ENCODE data around the gene PLET1.

PLET1 gene

DNA sequence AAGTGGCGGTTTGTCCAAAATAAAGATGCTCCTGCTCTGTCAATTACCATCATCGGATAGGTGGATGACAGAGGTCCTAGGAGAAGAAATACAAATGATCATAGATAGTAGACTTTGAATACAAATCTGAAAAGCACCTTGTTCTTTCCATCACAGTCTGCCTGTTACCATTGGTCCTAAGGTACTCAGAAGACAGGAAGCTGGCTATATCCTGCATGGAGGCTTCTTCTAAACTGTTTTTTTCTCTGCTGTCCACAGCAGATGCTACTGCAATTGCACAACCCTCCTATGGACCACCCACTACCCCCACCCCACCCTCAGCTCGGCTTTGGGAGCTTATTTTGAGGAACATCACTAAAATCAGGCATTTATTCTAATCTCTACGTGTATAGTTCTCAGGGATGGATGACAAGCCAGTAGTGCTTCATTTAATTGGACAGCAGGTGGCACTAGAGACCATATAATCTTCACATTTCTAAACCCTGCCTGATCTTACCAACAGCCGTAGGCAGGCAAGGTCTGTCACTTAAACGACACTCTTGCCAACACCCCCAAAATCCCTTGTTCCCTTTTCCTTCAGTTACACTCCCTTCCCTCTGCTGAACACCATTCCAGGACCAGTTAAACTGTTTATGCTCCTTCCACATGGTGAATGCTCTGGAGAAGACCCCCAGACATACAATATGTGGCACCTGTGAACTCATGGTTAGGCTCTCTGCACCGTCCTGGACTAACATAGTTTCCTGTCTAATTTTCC lies 41.0 kb downstream of the PLET1 start:
- Histone ChIP-seq H3K36me3 (ENCODE audit: control insufficient read depth in 1 of 2, insufficient read depth in 2 of 2, low read length in 2 of 2) (no peaks in the 10 kb centered on the region), H3K4me1 (ENCODE audit: control insufficient read depth in 1 of 2, insufficient read depth in 2 of 2, low read length in 2 of 2) (no peaks in the 10 kb centered on the region), H3K27me3 (ENCODE audit: control insufficient read depth in 1 of 2, insufficient read depth in 2 of 2, low read length in 2 of 2) (no peaks in the 10 kb centered on the region), H3K4me3 (ENCODE audit: low read depth in 1 of 2, low read length in 2 of 2) (no peak overlapping the region), H3K27ac (ENCODE audit: low read depth, low read length) (no peak overlapping the region), H3K9ac (ENCODE audit: low read depth in 1 of 2, low read length in 2 of 2) (no peak overlapping the region), H3K9me3 (ENCODE audit: control insufficient read depth in 1 of 2, low read length in 2 of 2) (no peaks in the 10 kb centered on the region)

DNA sequence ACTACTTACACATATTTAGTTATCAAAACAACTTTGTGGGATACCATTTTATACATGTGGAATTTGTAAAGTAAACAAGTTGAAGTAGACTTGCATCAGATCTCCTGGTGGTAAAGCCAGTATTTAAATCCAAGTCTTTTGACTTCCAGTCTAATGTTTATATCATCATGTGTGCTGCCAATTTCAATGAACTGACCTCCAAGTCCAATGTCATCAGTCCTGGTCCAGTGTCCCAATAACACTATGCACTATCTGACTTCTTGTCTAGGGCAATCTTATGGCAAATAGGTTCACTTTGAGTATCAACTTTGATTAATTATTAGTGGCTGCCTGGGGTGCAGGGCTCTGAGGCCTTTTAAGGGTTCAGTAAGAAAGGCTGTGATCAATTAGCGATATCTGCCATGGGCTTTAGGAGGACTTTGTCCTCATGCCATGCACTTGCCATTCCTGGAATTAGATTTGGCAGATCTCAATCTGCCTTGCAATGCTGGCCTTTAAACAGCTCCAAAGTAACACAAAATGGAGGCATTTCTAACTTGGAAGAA lies 44.0 kb downstream of the PLET1 start:
- H3K9ac ChIP-seq (ENCODE audit: low read depth in 1 of 2, low read length in 2 of 2) = no peak overlapping the region
- no peaks in the 10 kb centered on the region for H3K4me1 ChIP-seq (ENCODE audit: control insufficient read depth in 1 of 2, insufficient read depth in 2 of 2, low read length in 2 of 2)
- no peak overlapping the region for H3K27ac ChIP-seq (ENCODE audit: low read depth, low read length)
- H3K4me3 ChIP-seq (ENCODE audit: low read depth in 1 of 2, low read length in 2 of 2) = no peak overlapping the region
- H3K36me3 ChIP-seq (ENCODE audit: control insufficient read depth in 1 of 2, insufficient read depth in 2 of 2, low read length in 2 of 2) = no peaks in the 10 kb centered on the region
- H3K27me3 ChIP-seq (ENCODE audit: control insufficient read depth in 1 of 2, insufficient read depth in 2 of 2, low read length in 2 of 2) = no peaks in the 10 kb centered on the region
- no peaks in the 10 kb centered on the region for H3K9me3 ChIP-seq (ENCODE audit: control insufficient read depth in 1 of 2, low read length in 2 of 2)

GRCh38 chr11:112215621-112216020 lies 45.0 kb downstream of the PLET1 start:
- no peaks in the 10 kb centered on the region for H3K27me3 ChIP-seq (ENCODE audit: control insufficient read depth in 1 of 2, insufficient read depth in 2 of 2, low read length in 2 of 2)
- H3K9me3 ChIP-seq (ENCODE audit: control insufficient read depth in 1 of 2, low read length in 2 of 2) = no peaks in the 10 kb centered on the region
- H3K9ac ChIP-seq (ENCODE audit: low read depth in 1 of 2, low read length in 2 of 2) = no peak overlapping the region
- H3K36me3 ChIP-seq (ENCODE audit: control insufficient read depth in 1 of 2, insufficient read depth in 2 of 2, low read length in 2 of 2) = no peaks in the 10 kb centered on the region
- H3K4me1 ChIP-seq (ENCODE audit: control insufficient read depth in 1 of 2, insufficient read depth in 2 of 2, low read length in 2 of 2) = no peaks in the 10 kb centered on the region
- no peak overlapping the region for H3K27ac ChIP-seq (ENCODE audit: low read depth, low read length)
- no peak overlapping the region for H3K4me3 ChIP-seq (ENCODE audit: low read depth in 1 of 2, low read length in 2 of 2)

DNA sequence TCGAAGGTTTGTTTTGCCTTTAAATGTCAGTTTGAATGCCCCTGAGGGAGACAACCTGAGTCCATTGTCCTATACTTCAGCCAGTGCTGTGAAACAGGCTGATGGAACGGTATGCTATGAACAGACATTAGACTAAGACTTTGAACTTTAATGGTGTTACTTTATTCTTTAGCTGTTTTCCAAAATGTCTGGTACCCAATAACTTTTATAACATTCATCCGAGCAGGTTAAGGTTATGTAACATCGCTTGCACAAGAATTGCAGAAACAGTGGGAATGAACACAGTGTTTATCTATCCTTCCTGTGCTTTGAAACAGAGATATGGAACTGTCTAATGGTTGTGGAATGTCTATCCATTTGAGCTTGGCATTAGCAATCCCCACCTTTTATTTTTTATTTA lies 46.9 kb downstream of the PLET1 start:
- H3K9me3 ChIP-seq (ENCODE audit: control insufficient read depth in 1 of 2, low read length in 2 of 2) = no peaks in the 10 kb centered on the region
- H3K9ac ChIP-seq (ENCODE audit: low read depth in 1 of 2, low read length in 2 of 2) = no peak overlapping the region
- no peak overlapping the region for H3K4me3 ChIP-seq (ENCODE audit: low read depth in 1 of 2, low read length in 2 of 2)
- H3K27me3 ChIP-seq (ENCODE audit: control insufficient read depth in 1 of 2, insufficient read depth in 2 of 2, low read length in 2 of 2) = no peaks in the 10 kb centered on the region
- no peaks in the 10 kb centered on the region for H3K36me3 ChIP-seq (ENCODE audit: control insufficient read depth in 1 of 2, insufficient read depth in 2 of 2, low read length in 2 of 2)
- no peaks in the 10 kb centered on the region for H3K4me1 ChIP-seq (ENCODE audit: control insufficient read depth in 1 of 2, insufficient read depth in 2 of 2, low read length in 2 of 2)
- no peak overlapping the region for H3K27ac ChIP-seq (ENCODE audit: low read depth, low read length)

GRCh38 chr11:112212710-112213109 lies 48.0 kb downstream of the PLET1 start:
- Histone ChIP-seq H3K4me3 (ENCODE audit: low read depth in 1 of 2, low read length in 2 of 2) (no peak overlapping the region), H3K4me1 (ENCODE audit: control insufficient read depth in 1 of 2, insufficient read depth in 2 of 2, low read length in 2 of 2) (no peaks in the 10 kb centered on the region), H3K9ac (ENCODE audit: low read depth in 1 of 2, low read length in 2 of 2) (no peak overlapping the region), H3K36me3 (ENCODE audit: control insufficient read depth in 1 of 2, insufficient read depth in 2 of 2, low read length in 2 of 2) (no peaks in the 10 kb centered on the region), H3K27me3 (ENCODE audit: control insufficient read depth in 1 of 2, insufficient read depth in 2 of 2, low read length in 2 of 2) (no peaks in the 10 kb centered on the region), H3K9me3 (ENCODE audit: control insufficient read depth in 1 of 2, low read length in 2 of 2) (no peaks in the 10 kb centered on the region), H3K27ac (ENCODE audit: low read depth, low read length) (no peak overlapping the region)

DNA sequence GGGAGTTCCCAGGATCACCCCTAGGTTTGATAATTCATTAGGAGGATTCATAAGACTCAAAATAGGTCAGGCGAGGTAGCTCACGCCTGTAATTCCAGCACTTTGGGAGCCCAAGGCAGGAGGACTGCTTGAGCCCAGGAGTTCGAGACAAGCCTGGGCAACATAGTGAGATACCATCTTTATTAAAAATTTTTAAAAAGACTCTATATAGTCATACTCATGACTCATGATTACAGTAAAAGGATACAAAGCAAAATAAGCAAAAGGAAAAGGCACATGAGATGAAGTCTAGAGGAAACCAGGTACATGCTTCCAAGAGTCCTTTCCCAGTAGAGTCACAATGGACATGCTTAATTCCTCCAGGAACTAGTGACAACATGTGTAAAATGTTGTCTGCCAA lies 48.4 kb downstream of the PLET1 start:
- no peaks in the 10 kb centered on the region for H3K9me3 ChIP-seq (ENCODE audit: control insufficient read depth in 1 of 2, low read length in 2 of 2)
- H3K9ac ChIP-seq (ENCODE audit: low read depth in 1 of 2, low read length in 2 of 2) = no peak overlapping the region
- no peaks in the 10 kb centered on the region for H3K27me3 ChIP-seq (ENCODE audit: control insufficient read depth in 1 of 2, insufficient read depth in 2 of 2, low read length in 2 of 2)
- no peak overlapping the region for H3K27ac ChIP-seq (ENCODE audit: low read depth, low read length)
- H3K4me3 ChIP-seq (ENCODE audit: low read depth in 1 of 2, low read length in 2 of 2) = no peak overlapping the region
- H3K36me3 ChIP-seq (ENCODE audit: control insufficient read depth in 1 of 2, insufficient read depth in 2 of 2, low read length in 2 of 2) = no peaks in the 10 kb centered on the region
- H3K4me1 ChIP-seq (ENCODE audit: control insufficient read depth in 1 of 2, insufficient read depth in 2 of 2, low read length in 2 of 2) = no peaks in the 10 kb centered on the region

- H3K4me1 ChIP-seq (ENCODE audit: control insufficient read depth in 1 of 2, insufficient read depth in 2 of 2, low read length in 2 of 2) = no peaks in the 10 kb centered on the region
- H3K9ac ChIP-seq (ENCODE audit: low read depth in 1 of 2, low read length in 2 of 2) = no peak overlapping the region
These were observed 49.1 kb downstream of the PLET1 start for GRCh38 chr11:112211536-112211935.

DNA sequence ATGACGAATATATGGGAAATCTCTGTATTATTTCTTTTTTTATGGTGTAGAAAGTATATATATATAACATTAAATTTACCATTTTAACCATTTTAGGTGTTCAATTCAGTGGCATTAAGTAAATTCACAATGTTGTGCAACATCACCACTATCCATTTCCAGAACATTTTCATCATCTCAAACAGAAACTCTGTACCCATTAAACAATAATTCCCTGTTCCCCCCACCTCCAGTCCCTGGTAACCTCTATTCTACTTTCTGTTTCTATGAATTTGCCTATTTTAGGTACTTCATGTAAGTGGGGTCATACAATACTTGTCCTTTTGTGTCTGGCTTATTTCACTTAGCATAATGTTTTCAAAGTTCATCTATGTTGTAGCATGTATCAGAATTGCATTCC lies 49.8 kb downstream of the PLET1 start:
- H3K4me3 ChIP-seq (ENCODE audit: low read depth in 1 of 2, low read length in 2 of 2) = no peak overlapping the region
- no peaks in the 10 kb centered on the region for H3K36me3 ChIP-seq (ENCODE audit: control insufficient read depth in 1 of 2, insufficient read depth in 2 of 2, low read length in 2 of 2)
- H3K9me3 ChIP-seq (ENCODE audit: control insufficient read depth in 1 of 2, low read length in 2 of 2) = no peaks in the 10 kb centered on the region
- no peak overlapping the region for H3K27ac ChIP-seq (ENCODE audit: low read depth, low read length)
- no peaks in the 10 kb centered on the region for H3K27me3 ChIP-seq (ENCODE audit: control insufficient read depth in 1 of 2, insufficient read depth in 2 of 2, low read length in 2 of 2)
- no peak overlapping the region for H3K9ac ChIP-seq (ENCODE audit: low read depth in 1 of 2, low read length in 2 of 2)
- H3K4me1 ChIP-seq (ENCODE audit: control insufficient read depth in 1 of 2, insufficient read depth in 2 of 2, low read length in 2 of 2) = no peaks in the 10 kb centered on the region

More at GRCh38 chr11:112211536-112211935, 49.1 kb downstream of the PLET1 start:
- no peak overlapping the region for H3K4me3 ChIP-seq (ENCODE audit: low read depth in 1 of 2, low read length in 2 of 2)
- H3K36me3 ChIP-seq (ENCODE audit: control insufficient read depth in 1 of 2, insufficient read depth in 2 of 2, low read length in 2 of 2) = no peaks in the 10 kb centered on the region
- no peaks in the 10 kb centered on the region for H3K9me3 ChIP-seq (ENCODE audit: control insufficient read depth in 1 of 2, low read length in 2 of 2)
- no peak overlapping the region for H3K27ac ChIP-seq (ENCODE audit: low read depth, low read length)
- H3K27me3 ChIP-seq (ENCODE audit: control insufficient read depth in 1 of 2, insufficient read depth in 2 of 2, low read length in 2 of 2) = no peaks in the 10 kb centered on the region

DNA sequence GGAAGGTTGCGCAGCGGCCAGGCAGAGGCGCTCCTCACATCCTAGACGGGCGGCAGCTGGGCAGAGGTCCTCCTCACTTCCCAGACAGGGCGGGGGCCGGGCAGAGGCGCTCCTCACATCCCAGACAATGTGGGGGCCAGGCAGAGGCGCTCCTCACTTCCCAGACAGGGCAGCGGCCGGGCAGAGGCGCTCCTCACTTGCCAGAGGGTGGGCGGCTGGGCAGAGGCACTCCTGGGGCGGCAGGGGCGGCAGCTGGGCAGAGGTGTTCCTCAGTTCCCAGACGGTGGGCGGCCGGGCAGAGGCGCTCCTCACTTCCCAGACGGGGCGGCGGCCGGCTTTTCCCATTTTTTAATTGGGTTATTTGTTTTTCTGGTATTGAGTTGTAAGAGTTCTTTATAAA lies 54.6 kb downstream of the PLET1 start:
- H3K4me3 ChIP-seq (ENCODE audit: low read depth in 1 of 2, low read length in 2 of 2) = no peak overlapping the region
- H3K27me3 ChIP-seq (ENCODE audit: control insufficient read depth in 1 of 2, insufficient read depth in 2 of 2, low read length in 2 of 2) = no peaks in the 10 kb centered on the region
- H3K36me3 ChIP-seq (ENCODE audit: control insufficient read depth in 1 of 2, insufficient read depth in 2 of 2, low read length in 2 of 2) = no peaks in the 10 kb centered on the region
- no peaks in the 10 kb centered on the region for H3K4me1 ChIP-seq (ENCODE audit: control insufficient read depth in 1 of 2, insufficient read depth in 2 of 2, low read length in 2 of 2)
- no peak overlapping the region for H3K27ac ChIP-seq (ENCODE audit: low read depth, low read length)
- no peaks in the 10 kb centered on the region for H3K9me3 ChIP-seq (ENCODE audit: control insufficient read depth in 1 of 2, low read length in 2 of 2)
- H3K9ac ChIP-seq (ENCODE audit: low read depth in 1 of 2, low read length in 2 of 2) = no peak overlapping the region

DNA sequence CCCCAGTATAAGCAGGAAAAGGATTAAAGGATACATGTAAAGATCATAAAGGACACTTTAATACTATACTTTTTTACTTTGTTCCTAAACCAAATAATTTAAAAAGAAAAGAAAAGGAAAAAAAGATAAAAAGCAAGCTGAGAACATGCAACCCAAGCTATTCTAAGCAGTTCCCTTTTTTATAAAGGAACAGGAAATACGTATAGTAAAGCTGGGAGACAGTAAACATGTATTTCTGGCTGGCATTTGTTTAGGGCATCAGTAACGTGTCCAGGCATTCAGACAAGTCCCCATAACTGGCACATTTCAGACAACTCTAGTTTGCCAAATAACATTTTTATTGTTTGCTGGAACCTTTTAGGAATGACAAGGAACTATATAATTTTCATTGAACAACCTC lies 60.4 kb downstream of the PLET1 start:
- Histone ChIP-seq H3K27me3 (ENCODE audit: control insufficient read depth in 1 of 2, insufficient read depth in 2 of 2, low read length in 2 of 2) (no peaks in the 10 kb centered on the region), H3K4me1 (ENCODE audit: control insufficient read depth in 1 of 2, insufficient read depth in 2 of 2, low read length in 2 of 2) (peaks cover 0 to 6% of the 10 kb centered on the region in 2 donors), H3K36me3 (ENCODE audit: control insufficient read depth in 1 of 2, insufficient read depth in 2 of 2, low read length in 2 of 2) (no peaks in the 10 kb centered on the region), H3K27ac (ENCODE audit: low read depth, low read length) (no peak overlapping the region), H3K4me3 (ENCODE audit: low read depth in 1 of 2, low read length in 2 of 2) (no peak overlapping the region), H3K9me3 (ENCODE audit: control insufficient read depth in 1 of 2, low read length in 2 of 2) (no peaks in the 10 kb centered on the region), H3K9ac (ENCODE audit: low read depth in 1 of 2, low read length in 2 of 2) (no peak overlapping the region)

Data from duodenal mucosa (tissue), 2 donors.